GM12892 (cell line): ENCODE measurements around the gene PTPRK.

Experiments used
- POLR2A ChIP-seq: IDR thresholded peaks from 2 replicates; pipeline ENCODE4 v1.6.1; 2011; ENCODE audit warnings: low read depth, low read length, control low read depth
- POLR2AphosphoS5 ChIP-seq: IDR thresholded peaks from 2 replicates; pipeline ENCODE4 v1.6.1; 2011; ENCODE audit warnings: low read depth, low read length, control low read depth
- TAF1 ChIP-seq: IDR thresholded peaks from 2 replicates; pipeline ENCODE4 v1.6.1; 2011; ENCODE audit warnings: low read depth, mild to moderate bottlenecking, control low read depth, low read length, borderline replicate concordance

GRCh38 chr6:128053109-128053508, 467.3 kb downstream of the PTPRK start:
- TF ChIP-seq POLR2AphosphoS5: no peak
- TF ChIP-seq POLR2A: no peak
- no peak for TF ChIP-seq TAF1
